GM21381 (cell line): ENCODE results near the gene ASCC1.

Source experiments
- ATAC-seq: cut with Tn5 transposase; IDR thresholded peaks from one replicate; pipeline ENCODE4 v1.9.1; 2021; ENCODE audit warnings: mild to moderate bottlenecking, moderate library complexity; ENCODE audit not compliant: unreplicated experiment

The ASCC1 gene

GRCh38 chr10:72056113-72056512, 160.0 kb downstream of the ASCC1 start:
- no peak for ATAC-seq

- no peak for ATAC-seq
Observed at GRCh38 chr10:72053690-72054089, 162.4 kb downstream of the ASCC1 start.

- ATAC-seq = no peak
Observed at GRCh38 chr10:72050873-72051272, 165.2 kb downstream of the ASCC1 start.

- ATAC-seq = no peak
Observed at GRCh38 chr10:72049969-72050781, 165.9 kb downstream of the ASCC1 start.

GRCh38 chr10:72049472-72049871, 166.6 kb downstream of the ASCC1 start:
- no peak for ATAC-seq

- peak; percentile 52 for ATAC-seq
Observed at GRCh38 chr10:72048450-72049124, 167.5 kb downstream of the ASCC1 start.
